Body of pancreas (tissue), 4 donors: Measurements from ENCODE around the gene PRIM1. TPM values are rescaled to one million over a fixed set of nuclear protein-coding genes. Genes with fewer than 3 reads are reported as not detected.
"Not testable (repeated sequence)": the region's sequence is repeated elsewhere in the genome, so short reads cannot be mapped to it uniquely, and the experiment has no call there.

Source experiments
- ATAC-seq: fragments of 150-250 bp; one replicate; pipeline ENCODE4 v1.9.1; 2016
- DNase-seq, 4 donors: peaks; one replicate each; pipeline ENCODE4 v3.0.0-alpha.2; 2019
- H3K27ac ChIP-seq, 4 donors: fragments of 200-600 bp; sonication (generic); 1 replicate in 3 of 4; 2 replicates in 1 of 4; pipeline versions ENCODE4 v1.5.1 to v1.6.1; 2016 to 2019; ENCODE audit warnings: mild to moderate bottlenecking in 1 of 4, mixed read lengths in 1 of 4, moderate library complexity in 1 of 4
- H3K27me3 ChIP-seq, 2 donors: fragments of 200-600 bp; sonication (generic); one replicate each; pipeline ENCODE4 v1.6.0; 2016; ENCODE audit warnings: mild to moderate bottlenecking in 1 of 2
- H3K36me3 ChIP-seq, 2 donors: fragments of 200-600 bp; sonication (generic); replicated peaks in 1 of 2; 2 replicates each; pipeline ENCODE4 v1.5.1; 2016; ENCODE audit warnings: low read depth in 2 of 2; ENCODE audit not compliant: insufficient read depth in 1 of 2
- H3K4me1 ChIP-seq: fragments of 200-600 bp; sonication (generic); one replicate; pipeline ENCODE4 v1.6.0; 2016
- H3K4me3 ChIP-seq, 2 donors: fragments of 200-600 bp; sonication (generic); 1 replicate in 1 of 2; 2 replicates in 1 of 2; pipeline ENCODE4 v1.5.1; 2016 to 2019
- H3K9me3 ChIP-seq, 3 donors: fragments of 200-600 bp; sonication (generic); 1 replicate in 2 of 3; 2 replicates in 1 of 3; pipeline ENCODE4 v1.5.1; 2016
- CTCF ChIP-seq, 7 experiments: fragments of 450-650 bp in 4 of 7; fragments of 200-600 bp in 3 of 7; sonication (generic) in 3 of 7; IDR thresholded peaks; one replicate each; pipeline ENCODE4 v1.5.1; 2016 to 2019; ENCODE audit warnings: antibody characterized with exemption in 7 of 7
- POLR2A ChIP-seq, 3 donors: fragments of 450-650 bp; IDR thresholded peaks; one replicate each; pipeline ENCODE4 v1.6.1; 2016; ENCODE audit warnings: antibody characterized with exemption in 3 of 3, mild to moderate bottlenecking in 2 of 3
- WGBS, 2 donors: methylation state at CpG; one replicate each; pipeline ENCODE4 v1.1.5; 2017; 5-methylcytosine and 5-hydroxymethylcytosine counted together
- intact Hi-C: fragments of 100-400 bp; cut with DNase I; formaldehyde crosslinking; loops from one replicate; pipeline ENCODE4 v1.15.1; 2023
- total RNA-seq, 2 donors: library from RNA; depleted of rRNA; stranded (reverse); fragments of >200 nt; gene quantifications; one replicate each; pipeline ENCODE4 v1.1.0, GENCODE V29; 2016

The PRIM1 gene
- total RNA-seq, 2 donors from 2014 or later = 4.4 to 28.0 TPM

GRCh38 chr12:56758728-56759262, 6.7 kb upstream of the PRIM1 start:
- WGBS, 2 donors = 54 to 62% methylated on average over 3 of the region's 3 CpGs
- Histone ChIP-seq H3K4me1 (peaks cover 10% of the 10 kb centered on the region), H3K27me3 (no peaks in the 10 kb centered on the region), H3K36me3 (no peaks in the 10 kb centered on the region), H3K4me3 (no peak overlapping the region), H3K27ac (peak overlapping the region in 2 of 4 donors; percentile 14 to 26), H3K9me3 (peaks cover 0 to 11% (median 0%) of the 10 kb centered on the region in 3 donors)
- no peak for DNase-seq
- TF ChIP-seq POLR2A (IDR thresholded peaks at IDR 0.05) (no peak), CTCF (IDR thresholded peaks at IDR 0.05) (no peak)
- ATAC-seq = no peak
- intact Hi-C loops = no loop called here

- intact Hi-C loops, H3K27me3 ChIP-seq, DNase-seq, H3K27ac ChIP-seq, H3K36me3 ChIP-seq, ATAC-seq, H3K4me3 ChIP-seq: not testable (repeated sequence)
- Histone ChIP-seq H3K9me3 (peaks cover 0 to 11% (median 0%) of the 10 kb centered on the region in 3 donors), H3K4me1 (peaks cover 10% of the 10 kb centered on the region)
- WGBS, 2 donors = 100% methylated on average over 1 of the region's 1 CpG
These were observed 5.8 kb upstream of the PRIM1 start for GRCh38 chr12:56757971-56758370.

DNA sequence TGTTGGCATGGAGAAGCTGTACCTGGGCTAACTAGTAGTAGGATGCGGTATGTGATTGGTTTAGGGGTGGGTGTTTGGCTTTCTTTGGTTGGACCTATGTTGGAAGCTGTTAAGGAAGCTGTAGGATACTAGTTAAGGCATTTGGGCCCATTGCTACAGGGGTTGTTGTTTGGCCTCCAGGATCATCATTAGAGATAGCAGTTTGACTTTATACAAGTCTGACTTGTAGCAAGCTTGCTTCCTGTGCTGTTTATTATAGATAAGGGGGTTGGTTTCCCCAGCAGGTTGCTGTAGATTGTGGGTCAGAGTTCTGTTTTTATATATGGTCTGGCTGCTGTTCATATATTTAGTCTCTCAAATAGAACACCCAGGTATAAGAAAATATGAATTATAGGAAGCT, 1.4 kb upstream of the PRIM1 start:
- WGBS, 2 donors = 95 to 100% methylated on average over 1 of the region's 1 CpG
- Histone ChIP-seq H3K27me3 (no peaks in the 10 kb centered on the region), H3K4me1 (peaks cover 8% of the 10 kb centered on the region), H3K27ac (no peak overlapping the region), H3K9me3 (peaks cover 0 to 5% (median 0%) of the 10 kb centered on the region in 3 donors), H3K4me3 (no peak overlapping the region), H3K36me3 (no peaks in the 10 kb centered on the region)
- DNase-seq (no peak), ATAC-seq (no peak)
- no peak for TF ChIP-seq CTCF (IDR thresholded peaks at IDR 0.05)
- no peak for TF ChIP-seq POLR2A (IDR thresholded peaks at IDR 0.05)
- intact Hi-C loops = no loop called here

DNA sequence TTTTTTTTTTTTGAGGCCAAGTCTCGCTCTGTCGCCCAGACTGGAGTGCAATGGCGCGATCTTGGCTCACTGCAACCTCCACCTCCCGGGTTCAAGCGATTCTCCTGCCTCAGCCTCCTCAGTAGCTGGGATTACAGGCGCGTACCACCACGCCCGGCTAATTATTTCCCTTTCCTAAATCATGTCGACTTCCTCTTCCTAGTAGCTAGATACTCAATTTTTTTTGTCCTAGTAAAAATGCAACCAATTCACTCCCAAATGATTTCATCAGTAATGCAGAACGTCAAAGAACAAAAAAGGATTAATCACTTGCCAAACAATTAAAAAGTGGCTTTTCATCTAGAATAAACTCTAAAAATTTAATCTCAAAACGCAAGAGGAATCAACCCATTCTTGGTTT, 1.5 kb downstream of the PRIM1 start:
- H3K36me3 ChIP-seq, ATAC-seq, H3K4me1 ChIP-seq, H3K27me3 ChIP-seq, H3K27ac ChIP-seq, H3K9me3 ChIP-seq, DNase-seq, H3K4me3 ChIP-seq, intact Hi-C loops: not testable (repeated sequence)
- 83 to 85% methylated on average over 13 of the region's 13 CpGs for WGBS, 2 donors

- peak overlapping the region in 1 of 4 donors; percentile 16 for H3K27ac ChIP-seq
- H3K9me3 ChIP-seq = no peaks in the 10 kb centered on the region
- TF ChIP-seq POLR2A (IDR thresholded peaks at IDR 0.05) (no peak), CTCF (IDR thresholded peaks at IDR 0.05) (no peak)
- no peaks in the 10 kb centered on the region for H3K27me3 ChIP-seq
- ATAC-seq (no peak), DNase-seq (no peak)
- H3K4me3 ChIP-seq = no peak overlapping the region
- H3K4me1 ChIP-seq = peaks cover 8% of the 10 kb centered on the region
- H3K36me3 ChIP-seq = no peaks in the 10 kb centered on the region
- intact Hi-C loops = no loop called here
These were observed 2.3 kb downstream of the PRIM1 start for GRCh38 chr12:56749853-56750252.

GRCh38 chr12:56749359-56749758, 2.8 kb downstream of the PRIM1 start:
- H3K27ac ChIP-seq = peak overlapping the region in 1 of 4 donors; percentile 16
- 70 to 80% methylated on average over 2 of the region's 2 CpGs for WGBS, 2 donors
- no peaks in the 10 kb centered on the region for H3K9me3 ChIP-seq
- no peaks in the 10 kb centered on the region for H3K36me3 ChIP-seq
- intact Hi-C loops = no loop called here
- TF ChIP-seq POLR2A (IDR thresholded peaks at IDR 0.05) = no peak
- no peak for TF ChIP-seq CTCF (IDR thresholded peaks at IDR 0.05)
- H3K4me1 ChIP-seq = peaks cover 8% of the 10 kb centered on the region
- no peaks in the 10 kb centered on the region for H3K27me3 ChIP-seq
- no peak for ATAC-seq
- no peak overlapping the region for H3K4me3 ChIP-seq
- DNase-seq = no peak
